GM19239 (cell line): Measurements from ENCODE around the gene CLDN3.

Experiments
- DNase-seq: peaks from one replicate; pipeline ENCODE4 v3.0.0; 2011; ENCODE audit warnings: low spot score; ENCODE audit not compliant: insufficient read length
- FAIRE-seq: peaks from 2 replicates; lab custom pipeline; 2011; peaks lifted over from hg19 to GRCh38; lab: Jason Lieb, UNC

The CLDN3 gene

GRCh38 chr7:73773700-73774517 lies 3.8 kb upstream of the CLDN3 start:
- FAIRE-seq, result no peak

DNA sequence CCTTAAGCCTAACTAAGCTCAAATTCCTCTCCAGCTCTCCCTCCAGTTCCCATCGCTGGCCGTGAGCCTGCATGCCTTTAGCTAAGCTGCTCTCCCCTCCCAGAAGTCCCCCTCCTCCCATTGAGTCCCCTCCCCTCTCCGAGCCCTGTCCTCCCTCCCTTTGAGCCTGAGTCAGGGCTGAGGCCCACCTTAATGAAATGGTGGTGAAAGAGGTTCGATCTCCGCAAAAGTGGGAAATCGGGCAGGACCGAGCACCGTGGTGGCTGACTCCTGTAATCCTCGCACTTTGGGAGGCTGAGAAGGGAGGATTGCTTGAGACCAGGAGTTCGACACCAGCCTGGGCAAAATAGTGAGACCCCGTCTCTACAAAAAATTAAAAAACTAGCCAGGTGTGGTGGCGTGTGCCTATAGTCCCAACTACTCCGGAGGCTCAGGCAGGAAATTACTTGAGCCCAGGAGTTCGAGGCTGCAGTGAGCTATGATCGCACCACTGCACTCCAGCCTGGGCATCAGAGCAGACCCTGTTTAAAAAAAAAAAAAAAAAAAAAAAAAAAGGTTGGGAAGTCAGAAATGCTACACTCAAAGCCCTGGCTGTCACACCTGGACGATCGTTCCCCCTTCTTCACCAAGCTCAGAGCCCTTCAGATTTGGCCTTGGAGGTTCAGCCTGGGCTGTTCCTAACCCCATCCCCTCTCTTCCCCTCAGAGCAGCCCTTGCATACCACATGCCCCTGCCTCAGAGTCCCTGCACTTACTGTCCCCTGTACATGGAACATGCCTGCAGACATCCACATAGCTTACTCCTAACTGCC lies 995 bp upstream of the CLDN3 start:
- DNase-seq, result no peak
- FAIRE-seq, result no peak

More at GRCh38 chr7:73773700-73774517, 3.8 kb upstream of the CLDN3 start:
- no peak for DNase-seq

GRCh38 chr7:73769481-73770001 lies 529 bp downstream of the CLDN3 start:
- FAIRE-seq, result no peak
- no peak for DNase-seq

DNA sequence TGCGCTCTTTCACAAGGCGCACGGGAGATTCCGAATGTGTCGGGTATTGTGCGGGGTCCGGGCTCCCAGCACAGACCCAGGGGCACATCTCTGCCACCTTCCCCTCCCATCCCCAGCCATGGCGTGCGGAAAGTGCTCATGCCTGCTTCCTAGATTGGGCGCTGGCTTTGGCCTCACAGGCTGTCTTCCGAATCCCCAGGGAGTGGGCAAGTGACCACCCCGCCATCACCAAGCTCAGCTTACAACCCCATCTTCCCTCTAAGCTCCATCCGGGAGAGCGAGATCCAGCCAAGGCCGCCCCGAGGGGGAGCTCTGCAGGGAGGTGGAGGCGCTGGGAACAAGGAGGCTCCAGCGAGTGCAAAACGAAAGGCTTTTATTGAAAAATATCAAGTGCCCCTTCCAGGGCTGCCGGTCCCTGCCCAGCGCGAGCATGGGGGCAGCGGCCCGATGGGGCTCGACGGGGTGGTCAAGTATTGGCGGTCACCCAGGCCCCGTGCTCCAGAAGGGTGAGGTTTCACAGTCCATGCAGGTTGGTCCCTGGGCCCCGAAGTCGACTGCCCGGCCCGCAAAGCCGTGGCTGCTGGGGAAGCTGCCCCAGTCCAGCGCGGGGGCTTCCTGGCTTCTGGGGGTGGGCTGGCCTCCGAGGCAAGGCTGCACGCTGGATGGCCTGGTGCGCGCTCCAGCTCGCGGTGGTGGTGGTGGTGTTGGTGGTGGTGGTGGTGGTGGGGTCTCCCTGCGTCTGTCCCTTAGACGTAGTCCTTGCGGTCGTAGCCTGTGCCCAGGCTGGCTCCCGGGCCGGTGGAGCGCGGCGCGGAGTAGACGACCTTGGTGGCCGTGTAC lies 1.2 kb downstream of the CLDN3 start:
- FAIRE-seq, result no peak
- no peak for DNase-seq

- DNase-seq (no peak), FAIRE-seq (no peak)
Measured at GRCh38 chr7:73766556-73767229, 3.4 kb downstream of the CLDN3 start.

DNA sequence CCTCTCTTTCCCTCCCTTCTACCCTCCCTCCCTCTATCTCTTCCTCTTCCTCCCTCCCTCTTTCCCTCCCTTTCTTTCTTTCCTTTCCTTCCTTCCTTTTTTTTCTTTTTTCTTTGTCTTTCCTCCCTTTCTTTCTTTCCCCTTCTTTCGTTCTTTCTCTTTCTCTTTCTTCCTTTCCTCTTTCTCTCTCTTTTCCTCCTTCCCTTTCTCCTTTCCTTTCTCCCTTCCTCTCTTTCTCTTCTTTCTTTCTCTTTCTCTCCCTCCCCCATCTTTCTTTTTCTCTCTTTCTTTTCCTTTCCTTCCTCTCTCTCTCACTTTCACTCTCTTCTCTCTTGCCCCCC lies 7.4 kb downstream of the CLDN3 start:
- DNase-seq, result no peak
- FAIRE-seq, result no peak

DNA sequence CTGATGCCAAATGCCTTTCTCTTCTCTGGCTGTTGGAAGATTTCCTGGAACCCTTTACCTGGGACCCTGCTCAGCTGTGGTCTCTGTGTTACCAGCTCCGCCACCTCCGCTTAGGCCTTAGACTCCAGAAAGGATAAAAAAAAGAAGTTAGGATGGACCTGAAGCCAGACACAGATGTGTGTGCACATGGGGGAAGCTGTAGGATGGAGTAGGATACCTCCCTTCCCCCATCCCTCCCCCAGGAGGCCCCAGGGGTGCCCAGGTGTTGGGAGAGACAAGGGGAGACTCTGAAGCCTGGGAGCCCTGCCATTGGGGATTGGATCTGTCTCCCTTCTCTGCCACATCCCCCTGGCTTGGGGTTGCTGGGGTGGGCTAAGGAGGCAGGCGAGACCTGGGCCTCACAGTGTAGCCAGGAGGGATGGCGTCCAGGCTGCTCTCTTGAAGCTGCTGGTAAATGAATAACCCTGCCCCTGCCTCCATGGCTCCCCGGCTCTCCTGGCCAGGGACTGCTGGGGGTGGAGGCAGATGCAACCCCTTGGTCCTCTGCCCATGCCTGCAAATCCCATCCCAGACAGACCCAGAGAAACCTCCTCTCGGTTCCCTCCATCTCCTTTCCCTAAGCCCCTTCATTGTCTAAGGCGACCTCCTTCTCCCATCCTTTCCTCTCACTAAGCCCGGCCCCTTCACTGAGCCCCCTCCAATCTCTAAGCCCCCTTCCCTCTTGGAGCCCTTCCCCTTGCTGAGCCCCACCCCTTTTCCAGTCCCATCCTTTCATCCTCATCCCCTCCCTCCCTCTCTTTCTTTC lies 8.0 kb downstream of the CLDN3 start:
- FAIRE-seq (no peak), DNase-seq (no peak)

GRCh38 chr7:73758581-73759138 lies 11.4 kb downstream of the CLDN3 start:
- FAIRE-seq (no peak), DNase-seq (no peak)

DNA sequence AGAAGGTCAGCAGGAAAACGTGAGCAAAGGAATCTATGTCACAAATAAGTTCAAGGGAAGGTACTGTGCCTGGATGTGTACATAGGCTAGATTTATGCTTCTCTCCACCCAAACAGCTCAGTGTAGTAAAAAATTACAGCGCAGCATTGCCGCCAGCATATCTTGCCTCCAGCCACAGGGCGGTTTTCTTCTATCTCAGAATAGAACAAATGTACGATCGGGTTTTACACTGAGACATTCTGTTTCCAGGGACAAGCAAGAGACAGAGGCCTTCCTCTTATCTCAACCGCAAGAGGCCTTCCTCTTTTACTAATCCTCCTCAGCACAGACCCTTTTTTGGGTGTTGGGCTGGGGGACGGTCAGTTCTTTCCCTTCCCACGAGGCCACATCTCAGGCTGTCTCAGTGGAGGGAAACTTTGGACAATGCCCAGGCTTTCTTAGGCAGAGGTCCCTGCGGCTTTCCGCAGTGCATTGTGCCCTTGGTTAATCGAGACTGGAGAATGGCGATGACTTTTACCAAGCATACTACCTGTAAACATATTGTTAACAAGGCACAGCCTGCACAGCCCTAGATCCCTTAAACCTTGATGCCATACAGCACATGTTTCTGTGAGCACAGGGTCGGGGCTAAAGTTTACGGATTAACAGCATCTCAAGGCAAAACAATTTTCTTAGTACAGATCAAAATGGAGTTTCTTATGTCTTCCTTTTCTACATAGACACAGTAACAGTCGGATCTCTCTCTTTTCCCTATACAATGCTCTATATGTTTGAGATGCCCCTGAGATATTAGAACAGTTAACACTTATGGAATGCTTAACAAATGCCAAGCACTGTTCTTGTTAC lies 19.9 kb downstream of the CLDN3 start:
- DNase-seq (no peak), FAIRE-seq (no peak)

DNA sequence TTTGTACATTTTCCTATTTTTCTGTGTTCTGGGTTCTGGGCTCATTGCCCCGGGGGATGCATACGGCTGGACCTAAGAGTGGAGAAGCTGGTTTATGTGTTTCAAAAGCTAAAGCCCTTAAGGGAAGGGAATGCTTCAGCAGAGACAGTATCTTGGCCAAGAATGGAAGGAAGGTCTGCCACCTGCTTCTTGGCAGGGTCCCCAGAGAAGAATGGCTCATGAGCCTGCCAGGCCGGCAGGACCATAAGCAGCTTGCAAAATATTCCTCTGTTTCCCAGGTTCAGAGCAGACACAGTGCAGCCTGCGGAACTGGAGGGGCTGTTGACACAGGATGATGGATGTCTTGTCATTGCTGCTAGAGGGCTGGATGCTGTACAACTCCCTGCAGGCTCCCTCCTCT lies 23.7 kb downstream of the CLDN3 start:
- DNase-seq (no peak), FAIRE-seq (no peak)

GRCh38 chr7:73742753-73743641 lies 27.1 kb downstream of the CLDN3 start:
- FAIRE-seq, result no peak
- DNase-seq, result no peak

DNA sequence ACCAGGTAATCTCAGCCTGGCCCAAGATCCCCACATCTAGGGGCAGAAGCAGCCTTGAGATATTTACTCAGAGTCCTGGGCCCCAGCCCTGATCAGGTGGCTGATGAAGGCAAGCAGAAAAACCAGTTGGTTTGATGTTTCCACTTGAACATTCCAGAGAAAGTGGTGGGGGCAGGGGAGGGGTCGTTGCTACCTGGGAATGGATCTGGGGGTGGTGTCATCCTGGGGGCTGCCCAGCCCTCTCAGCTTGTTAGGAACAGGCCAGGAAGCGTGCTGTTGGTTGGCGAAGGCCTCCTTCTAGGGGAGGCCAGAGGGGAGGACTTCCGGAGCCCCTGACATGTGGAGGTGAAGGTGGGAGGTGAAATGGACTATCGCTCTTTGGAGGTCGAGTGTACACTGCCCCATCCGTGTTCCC lies 27.7 kb downstream of the CLDN3 start:
- DNase-seq (no peak), FAIRE-seq (no peak)

DNA sequence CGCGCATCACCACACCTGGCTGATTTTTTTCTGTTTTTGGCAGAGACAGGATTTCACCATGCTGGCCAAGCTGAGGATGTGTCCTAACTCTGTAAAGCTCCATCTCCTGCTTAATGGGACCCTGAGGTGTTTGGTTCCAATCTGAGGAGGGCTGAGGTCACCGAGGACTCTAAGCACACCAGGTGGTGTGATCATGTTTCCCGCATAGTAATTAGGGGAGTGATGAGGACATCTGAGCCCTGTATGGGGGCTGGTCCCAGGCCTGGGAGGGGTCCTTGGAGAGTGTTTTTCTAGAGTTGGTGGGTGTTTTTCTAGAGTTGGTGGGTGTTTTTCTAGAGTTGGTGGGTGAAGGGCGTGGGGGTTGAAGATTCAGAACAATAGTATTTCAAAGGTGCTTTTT lies 28.5 kb downstream of the CLDN3 start:
- FAIRE-seq (no peak), DNase-seq (no peak)

DNA sequence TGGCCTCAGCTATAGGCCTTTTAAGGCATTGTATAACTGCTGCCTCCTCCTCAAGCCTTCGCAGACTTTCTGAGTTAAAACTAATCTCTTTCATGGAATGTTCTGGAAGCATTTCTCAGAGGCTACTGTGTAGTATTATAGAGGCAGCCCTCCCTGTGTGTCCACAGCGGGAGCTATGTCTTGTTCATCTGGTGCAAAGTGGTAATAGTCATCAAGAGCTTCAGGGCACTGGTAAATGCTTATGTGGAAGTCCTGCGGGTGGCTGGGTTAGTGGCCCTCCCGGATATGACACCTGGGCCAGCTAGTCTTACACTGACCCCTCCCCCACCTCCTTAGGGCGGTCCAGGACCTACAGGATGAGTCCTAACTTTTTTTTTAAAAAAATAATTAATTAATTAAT lies 29.3 kb downstream of the CLDN3 start:
- DNase-seq, result no peak
- FAIRE-seq, result no peak

DNA sequence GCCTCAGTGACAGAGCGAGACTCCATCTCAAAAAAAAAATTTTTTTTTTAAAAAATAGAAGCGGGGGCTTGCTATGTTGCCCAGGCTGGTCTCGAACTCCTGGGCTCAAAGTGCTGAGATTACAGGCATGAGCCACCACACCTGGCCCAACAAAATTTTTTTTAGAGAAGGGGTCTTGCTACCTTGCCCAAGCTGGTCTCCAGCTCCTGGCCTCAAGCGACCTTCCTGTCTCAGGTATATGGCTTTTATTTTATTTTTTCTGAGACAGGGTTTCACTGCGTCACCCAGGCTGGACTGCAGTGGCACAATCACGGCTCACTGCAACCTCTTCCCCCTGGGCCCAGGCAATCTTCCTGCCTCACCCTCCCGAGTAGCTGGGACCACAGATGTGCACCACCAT lies 29.9 kb downstream of the CLDN3 start:
- FAIRE-seq, result no peak

GRCh38 chr7:73739387-73739767 lies 30.7 kb downstream of the CLDN3 start:
- FAIRE-seq, result peak; percentile 23

More for the DNA sequence above, 29.9 kb downstream of the CLDN3 start:
- no peak for DNase-seq

More at GRCh38 chr7:73739387-73739767, 30.7 kb downstream of the CLDN3 start:
- DNase-seq, result no peak
